HT-29 (cell line): ENCODE measurements around the gene RREB1. TPM values are rescaled to one million over a fixed set of nuclear protein-coding genes. Genes with fewer than 3 reads are reported as not detected.
"Not testable (repeated sequence)": the region's sequence is repeated elsewhere in the genome, so short reads cannot be mapped to it uniquely, and the experiment has no call there.

Experiments
- DNase-seq: peaks from one replicate; pipeline ENCODE4 v3.0.0-alpha.2; 2015; ENCODE audit warnings: low spot score
- total RNA-seq: library from RNA; depleted of rRNA; stranded (reverse); fragments of >200 nt; shearing (Covaris generic); gene quantifications from 2 replicates; pipeline ENCODE4 v1.2.3, GENCODE V29; 2014

RREB1 gene
- total RNA-seq, 1 experiment from 2014 or later = 23.9 TPM

DNA sequence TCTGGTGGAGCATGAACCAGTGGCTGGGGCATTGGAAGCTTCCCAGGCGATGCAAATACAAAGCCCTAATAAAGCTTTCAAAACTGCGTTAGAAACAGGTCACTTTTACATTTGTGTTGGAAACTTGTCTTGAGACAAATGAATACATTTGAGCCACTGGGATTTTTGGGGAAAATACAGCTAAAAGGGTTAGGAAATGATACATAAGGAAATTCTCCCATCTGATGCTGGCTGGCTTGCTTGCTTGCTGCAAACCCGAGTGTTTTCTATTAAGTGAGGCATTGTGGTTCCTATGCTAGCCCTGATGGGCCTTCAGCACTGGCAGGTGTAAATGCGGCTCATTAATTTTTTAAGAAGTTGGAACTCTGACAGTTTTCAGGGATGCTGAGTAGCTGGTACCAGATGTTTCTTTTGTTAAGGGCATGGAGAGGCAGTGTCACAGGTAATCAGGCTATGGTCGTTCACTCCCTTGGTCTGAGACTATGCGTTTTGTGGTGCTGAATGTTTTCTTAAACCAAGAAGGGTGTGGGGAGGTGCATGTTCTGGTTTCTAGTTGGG is 35.2 kb downstream of the RREB1 start:
- no peak for DNase-seq

DNA sequence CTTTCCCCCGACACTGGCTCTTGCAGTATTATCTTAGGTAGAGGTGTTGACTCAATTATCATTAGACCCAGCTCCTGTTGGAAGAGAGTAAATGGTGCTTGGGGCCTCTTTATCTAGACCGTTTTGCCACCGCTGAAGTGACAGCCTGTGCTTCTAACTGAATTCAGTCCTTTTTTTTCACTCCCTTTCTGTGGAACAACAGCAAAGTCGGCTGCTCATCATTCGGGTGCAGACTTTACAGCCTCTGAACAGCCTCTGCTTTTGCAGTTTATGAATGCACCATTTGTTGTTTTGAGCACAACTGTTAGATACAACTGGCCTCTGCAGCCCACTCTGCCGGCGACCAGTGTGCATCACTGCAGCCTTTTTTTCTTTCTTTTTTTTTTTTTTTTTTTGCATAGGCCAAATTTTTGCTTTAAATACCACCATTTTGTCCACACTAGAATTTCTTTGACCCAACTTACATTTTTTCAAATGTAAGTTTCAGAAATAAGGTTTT is 35.8 kb downstream of the RREB1 start:
- DNase-seq = no peak

DNA sequence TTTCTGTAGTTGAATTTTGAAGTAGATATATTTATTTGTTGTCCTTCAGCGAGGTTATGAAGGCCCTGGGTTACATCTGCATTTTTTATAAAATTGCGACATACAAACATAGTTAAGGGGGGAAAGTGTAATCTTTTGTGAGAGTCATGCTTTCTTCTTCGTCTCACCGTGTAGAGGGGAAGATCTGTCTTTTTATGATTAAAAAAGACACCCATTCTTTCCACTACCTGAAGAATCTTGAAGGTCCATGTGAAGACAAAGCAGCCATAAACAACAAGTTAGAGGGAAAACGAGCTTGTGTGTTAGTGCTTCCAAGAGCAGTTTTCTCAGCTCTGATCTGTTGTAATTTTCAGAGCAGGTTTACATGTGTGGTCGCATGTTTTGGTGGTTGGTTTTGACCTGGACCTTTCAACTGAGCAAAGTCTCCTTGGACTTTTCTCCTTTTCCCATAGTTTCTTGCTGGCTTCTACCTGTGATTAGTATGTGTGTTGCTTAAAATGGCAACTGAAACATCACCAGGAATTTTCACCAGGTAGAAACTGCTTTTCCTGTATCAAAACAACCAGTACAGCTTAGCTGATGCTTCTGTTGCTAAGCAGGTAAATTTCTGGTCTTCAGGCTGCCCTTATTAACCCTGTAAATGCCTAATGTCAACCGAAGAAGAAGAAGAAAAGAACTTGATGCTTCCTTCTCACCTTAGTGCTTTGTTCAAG is 37.3 kb downstream of the RREB1 start:
- peak; percentile 76 for DNase-seq

DNA sequence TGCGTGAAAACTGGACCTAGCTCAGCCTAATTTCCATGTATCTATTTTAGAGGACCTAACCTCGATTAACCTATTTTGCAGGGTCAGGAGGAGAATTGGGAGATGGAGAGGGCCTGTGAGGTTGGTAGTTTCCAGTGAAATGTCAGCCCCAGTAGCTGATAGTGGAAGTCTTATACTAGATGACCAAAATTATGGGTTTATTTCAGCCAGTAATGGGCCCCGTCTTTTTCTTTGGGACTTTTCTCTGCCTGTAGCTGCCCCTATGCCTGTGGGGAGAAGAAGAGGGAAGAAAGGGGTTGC is 37.8 kb downstream of the RREB1 start:
- DNase-seq = no peak

DNA sequence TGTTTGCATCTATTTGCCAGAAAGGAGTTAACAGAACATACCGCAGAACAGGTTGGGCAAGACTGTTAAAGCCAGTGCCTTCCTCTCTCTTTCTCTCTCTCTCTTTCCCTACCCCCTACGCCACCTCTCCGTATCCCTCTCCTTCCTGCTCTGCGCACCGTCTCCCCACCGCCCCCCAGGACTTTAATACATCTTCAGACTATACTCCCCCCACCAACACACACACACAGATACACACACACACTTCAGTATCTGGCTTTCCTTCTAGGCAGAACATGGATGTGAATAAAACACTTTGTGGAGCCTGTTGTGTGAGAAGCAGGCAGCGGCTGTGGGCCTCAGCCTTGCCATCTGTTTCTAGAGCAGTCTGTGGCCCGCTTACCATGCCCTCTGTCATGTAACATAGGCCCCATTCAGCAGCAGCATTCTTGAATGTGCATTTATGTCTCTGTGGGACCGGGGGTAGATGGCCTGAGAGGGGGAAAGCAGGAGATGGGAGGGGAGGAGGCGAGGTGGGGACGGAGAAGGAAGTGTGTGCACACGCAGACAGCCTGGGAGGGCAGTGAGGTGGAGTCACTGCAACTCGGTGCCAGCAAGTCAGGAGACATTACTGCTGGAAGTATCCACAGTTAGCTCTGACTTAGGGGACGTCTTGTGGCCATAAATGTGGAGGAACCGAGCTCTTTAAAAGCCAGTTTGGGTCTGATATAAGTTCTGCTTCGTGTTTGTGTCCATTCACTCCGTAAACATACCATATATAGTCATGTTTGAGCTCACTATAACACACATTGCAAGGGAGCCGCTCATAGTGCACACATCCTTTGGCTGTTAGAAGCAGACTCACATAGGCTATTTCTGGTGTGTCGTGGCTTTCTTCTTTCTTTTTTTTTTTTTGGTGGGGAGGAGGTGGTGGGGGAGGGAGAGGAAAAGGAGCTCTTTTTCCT is 38.4 kb downstream of the RREB1 start:
- DNase-seq = peak; percentile 90

DNA sequence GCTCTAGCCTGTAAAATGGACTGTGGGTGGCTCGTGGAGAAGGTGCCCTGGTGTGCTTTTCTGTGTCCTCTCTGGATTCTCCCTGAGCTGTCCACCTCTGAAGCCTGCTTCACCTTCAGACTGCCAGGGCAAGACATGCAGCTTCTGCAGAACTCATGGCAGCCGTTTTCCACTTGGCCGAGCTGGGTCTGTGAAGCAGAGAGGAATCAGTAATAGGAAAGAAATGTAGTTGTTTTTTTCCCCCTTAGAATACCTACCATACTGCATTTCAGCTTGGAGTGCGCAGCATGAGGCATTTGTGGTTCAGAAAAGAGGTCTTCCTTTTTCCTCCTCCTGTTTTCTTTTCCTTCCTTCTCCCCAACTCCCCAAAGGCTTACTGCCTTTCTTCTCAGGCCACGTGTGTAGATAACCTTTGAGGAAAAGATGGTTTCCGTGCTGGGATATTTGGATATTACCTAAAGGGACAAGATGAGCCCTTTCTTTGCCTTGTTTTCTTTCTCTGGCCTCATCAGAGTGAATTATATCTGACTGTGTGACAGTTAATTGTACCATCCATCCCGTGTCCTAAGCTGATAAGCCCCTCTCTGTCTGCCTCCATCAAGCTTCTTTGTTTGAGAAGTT is 39.4 kb downstream of the RREB1 start:
- DNase-seq = peak; percentile 22

DNA sequence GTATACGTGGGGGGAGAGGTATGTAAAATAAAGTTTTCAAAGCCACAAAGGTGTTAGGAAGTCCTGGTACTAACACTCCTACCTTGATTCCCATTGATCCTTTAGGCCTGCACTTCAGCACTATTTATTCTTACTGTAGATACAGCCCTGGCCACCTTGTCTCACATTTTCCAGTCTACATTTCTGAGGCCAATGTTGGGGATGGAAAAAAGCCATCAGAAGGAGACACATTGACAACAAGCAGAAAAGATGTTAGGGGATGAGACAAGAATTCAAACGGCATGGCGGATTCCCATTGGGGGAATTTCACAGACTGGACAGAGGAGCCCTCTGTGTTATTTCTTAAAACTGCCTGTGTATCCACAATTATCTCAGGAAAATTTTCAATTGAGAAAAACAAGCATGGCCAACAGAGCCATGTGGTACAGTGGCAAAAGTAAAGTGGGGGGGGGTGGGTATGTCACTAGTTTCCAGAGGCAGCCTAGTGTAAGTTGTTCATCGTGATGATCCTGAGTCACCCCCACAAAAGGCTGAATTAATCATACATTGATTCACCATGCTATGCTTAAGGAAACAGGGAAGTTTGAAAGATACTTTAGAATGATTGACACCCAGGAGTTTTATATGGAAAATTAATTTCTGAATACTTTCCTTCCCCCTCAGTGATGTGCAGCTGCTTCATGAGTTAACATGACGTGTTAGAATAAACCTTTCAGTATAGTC is 40.5 kb downstream of the RREB1 start:
- no peak for DNase-seq

DNA sequence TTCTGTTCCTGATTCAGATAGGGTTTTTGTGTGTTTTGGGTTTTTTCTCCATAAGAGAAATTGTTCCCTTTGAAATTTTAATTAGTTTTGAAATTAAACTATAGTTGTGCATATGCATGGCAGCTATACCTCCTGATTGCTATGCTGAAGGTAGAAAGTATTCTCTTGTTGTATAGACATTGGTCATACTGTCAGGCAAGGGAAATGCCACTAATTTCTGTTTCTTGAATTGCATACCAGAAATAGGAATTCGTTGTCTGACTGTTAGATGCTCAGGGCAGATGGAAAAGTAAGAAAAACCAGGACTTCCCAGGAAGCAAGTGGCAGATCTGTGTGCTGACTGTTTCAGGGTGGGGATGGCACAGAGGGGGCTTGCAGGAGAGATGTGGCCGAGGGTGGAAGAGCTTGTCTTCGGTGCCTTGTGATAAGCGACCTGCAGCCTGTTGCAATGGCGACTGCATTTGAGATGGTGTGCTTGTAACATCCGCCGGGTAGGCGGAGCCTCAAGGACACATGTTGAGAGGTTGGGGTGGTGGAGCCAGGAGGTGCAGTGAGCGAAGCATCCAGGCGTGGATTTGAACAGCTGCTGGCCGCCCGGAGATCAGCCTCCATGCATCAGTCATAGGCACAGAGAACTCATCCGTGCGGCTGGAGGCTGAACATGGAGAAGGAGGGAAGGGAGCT is 42.8 kb downstream of the RREB1 start:
- DNase-seq = no peak

DNA sequence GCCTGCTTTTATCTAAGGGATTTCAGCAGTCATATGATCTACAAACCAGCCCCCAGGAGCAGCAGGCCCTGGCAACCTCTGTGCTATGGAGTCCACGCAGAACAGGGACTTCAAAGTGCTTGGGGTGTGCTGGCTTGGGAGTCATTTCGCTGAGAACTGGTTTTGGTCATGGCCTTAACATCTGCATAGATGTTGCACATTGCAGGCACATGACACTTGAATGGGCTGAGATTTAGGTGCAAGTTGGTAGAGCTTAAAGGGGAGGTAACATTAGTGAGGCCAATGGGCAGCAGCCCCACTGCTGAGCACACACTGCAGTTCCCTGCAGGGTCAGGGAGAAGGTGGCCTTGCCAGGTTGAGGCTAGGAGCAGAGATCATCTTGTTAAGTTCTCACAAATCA is 43.6 kb downstream of the RREB1 start:
- no peak for DNase-seq

DNA sequence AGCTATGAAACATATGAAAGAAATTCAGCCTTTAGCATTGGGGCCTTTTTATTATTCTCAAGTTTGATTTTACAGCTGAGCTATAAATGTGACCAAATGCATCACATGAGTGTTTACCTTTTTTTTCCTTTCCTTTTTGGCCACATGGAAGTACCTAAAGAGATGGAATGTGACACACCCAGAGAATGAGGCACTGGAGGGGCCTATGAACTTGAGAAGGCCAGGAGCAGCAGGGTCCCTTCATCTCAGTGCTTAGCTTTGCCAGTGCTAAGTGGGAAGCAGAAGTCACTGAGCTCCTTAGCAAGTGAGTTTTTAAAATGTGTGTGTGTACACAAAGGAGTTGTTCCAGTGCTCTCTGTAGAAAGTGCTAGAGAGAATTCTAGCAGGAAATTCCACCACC is 44.7 kb downstream of the RREB1 start:
- DNase-seq = no peak

DNA sequence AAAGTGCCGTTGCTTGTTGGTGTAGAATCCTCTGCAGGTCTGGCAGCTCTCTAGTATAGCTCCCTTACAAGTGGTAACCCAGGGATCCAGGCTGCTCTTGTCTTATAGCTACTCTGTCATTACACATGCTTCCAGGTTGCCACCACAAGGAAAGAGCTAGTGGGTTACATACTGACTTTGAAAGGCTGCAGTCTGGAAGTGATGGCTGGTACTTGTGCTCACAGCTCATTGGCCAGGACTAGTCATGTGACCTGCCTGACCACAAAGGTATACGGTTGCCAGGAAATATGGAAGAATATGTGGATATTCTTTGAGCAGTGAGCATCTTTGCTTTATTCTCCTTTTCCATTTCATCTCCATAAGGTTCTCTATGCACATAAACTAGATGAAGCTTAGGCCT is 46.0 kb downstream of the RREB1 start:
- no peak for DNase-seq

DNA sequence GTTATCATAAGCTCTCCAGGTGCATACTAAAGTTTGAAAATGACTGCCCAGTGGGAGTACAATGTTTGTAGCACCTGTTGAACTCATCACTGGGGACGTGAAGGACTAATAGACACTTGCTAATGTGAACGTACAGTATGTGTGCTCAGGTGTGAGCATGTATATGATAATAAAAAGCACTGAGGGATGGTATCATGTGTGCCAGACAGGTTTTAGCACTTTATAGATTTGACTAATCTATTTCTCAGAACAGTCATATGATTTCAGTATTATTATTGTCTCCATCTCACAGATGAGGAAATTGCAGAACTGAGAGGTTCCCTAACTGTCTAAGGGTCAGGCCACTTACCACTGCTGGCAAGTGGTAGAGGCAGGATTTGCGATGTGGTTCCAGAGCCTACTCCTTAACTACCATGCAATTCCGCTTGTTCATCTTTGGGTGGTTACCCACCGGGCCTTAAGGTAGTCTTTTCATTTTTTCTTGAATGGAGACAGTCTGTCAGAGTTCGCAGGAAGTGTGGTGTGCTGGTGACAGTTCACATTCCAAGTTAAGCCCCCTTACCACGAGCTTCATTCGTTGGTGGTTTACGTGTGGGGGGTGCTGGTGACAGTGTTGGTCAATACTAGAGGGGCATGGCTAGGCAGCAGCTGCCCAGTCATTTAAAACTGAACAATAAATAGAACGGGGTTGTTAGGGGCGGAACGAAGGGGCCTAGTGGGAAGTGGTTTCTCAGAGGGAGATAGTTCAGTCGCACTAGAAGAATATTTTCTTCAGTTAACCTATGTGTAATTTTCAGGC is 46.8 kb downstream of the RREB1 start:
- no peak for DNase-seq

DNA sequence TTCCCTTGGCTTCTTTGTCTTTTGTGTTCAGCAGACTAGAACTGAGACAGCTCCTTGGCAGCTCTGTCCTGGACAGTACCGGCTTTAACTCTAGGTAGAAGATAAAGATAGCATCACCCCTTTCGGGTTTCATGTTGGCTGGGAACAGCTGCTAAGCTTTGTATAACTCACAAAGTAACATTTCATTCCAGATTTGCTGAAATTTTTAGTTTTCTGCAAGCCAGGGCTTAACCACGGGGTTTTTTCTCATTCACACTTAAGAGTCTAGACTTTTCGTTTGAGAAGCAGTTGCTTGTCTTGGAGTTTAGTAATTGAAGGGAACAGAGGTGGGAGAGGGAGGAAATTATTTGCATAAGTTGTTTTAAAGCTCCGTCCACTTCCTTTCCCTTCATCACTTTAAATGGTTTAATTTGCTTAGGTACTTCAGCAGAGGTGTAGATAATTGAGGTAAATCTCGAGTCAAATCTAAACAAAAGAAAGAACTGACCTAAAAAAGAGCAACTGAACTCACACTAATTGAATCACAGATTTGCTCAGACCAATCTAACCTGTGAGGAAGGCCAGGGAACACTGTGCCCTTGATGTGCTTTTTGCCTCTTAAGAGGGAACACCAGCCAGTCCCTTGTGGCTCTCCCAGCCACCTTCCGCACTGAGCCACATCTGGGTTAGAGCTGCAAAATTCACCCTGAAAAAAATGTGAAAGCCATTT is 48.3 kb downstream of the RREB1 start:
- no peak for DNase-seq

DNA sequence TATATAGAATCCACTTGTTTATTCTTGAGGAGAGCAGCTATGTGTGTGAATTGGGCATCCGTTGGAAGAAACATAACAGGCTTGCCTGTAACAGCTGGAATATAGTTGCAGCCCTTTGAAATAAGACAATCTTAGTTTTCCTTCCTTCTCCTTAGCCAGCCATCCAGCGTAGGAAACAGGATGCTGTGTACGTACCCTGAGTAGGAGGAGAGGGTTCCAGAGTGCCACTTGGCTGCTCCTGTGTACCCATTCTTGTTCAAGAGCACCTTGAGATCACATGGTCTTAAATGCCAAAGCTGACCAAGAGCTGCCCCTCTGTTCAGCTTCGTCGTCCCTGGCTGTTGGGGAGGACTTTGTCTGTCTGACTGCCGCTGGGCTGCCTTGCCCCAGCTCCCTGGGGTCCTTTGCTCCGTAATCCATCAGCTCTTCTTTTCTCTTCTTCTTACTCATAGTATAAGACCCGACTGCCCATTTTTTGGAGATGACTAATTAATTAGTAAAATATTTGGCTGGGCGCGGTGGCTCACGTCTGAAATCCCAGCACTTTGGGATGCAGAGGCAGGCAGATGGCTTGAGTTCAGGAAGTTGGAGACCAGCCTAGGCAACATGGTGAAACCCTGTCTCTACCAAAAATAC is 49.0 kb downstream of the RREB1 start:
- DNase-seq = no peak

DNA sequence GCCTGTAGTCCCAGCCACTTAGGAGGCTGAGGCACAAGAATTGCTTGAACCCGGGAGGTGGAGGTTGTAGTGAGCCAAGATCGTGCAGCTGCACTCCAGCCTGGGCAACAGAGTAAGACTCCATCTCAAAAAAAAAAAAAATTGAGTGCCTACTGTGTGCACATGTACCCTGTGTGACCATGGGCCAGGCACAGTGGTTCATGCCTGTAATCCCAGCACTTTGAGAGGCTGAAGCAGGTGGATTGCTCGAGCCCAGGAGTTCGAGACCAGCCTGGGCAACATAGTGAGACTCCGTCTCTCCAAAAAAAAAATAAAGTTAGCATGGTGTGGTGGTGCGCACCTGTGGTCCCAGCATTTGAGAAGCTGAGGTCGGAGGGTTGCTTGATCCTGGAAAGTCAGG is 49.5 kb downstream of the RREB1 start:
- not testable (repeated sequence) for DNase-seq

DNA sequence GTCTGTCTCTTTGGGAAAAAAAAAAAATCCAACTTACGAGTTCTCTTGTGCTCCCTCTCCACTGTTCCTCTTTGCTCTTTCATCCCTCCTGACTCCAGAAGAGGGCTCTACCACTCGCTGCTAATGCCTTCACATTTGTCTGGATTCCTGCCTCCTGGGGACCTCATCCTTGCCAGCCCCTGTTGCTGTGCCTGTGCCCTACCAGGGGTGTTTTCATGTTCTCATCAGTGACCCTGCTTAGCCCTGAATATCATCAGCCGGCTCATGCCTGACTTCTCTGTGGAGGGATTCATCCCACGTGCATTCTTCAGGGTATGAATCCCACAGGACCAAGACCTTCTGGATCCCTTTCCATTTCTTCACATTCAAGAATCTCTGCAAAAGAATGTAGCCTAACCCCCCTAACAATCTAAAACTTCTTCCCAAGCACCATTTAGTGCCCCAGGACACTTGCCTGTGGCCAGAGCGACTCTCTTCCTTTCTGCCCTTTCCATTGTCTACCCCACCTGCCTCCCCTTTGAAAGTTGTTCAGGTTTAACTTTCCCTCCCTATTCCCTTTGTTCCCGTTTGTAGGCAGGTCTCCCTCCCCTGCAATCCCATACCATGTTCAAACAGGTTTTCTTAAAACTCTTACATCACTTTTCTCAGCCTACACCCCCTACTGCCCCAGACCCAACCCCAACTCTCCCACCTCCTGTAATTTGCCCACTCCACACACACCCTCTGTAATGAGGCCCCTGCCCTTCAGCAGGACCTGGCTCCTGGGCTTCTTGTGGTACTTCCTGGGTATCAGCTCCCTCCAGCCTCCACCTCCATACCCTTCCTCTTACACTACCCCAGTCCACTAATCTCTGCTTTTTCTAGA is 50.2 kb downstream of the RREB1 start:
- no peak for DNase-seq

DNA sequence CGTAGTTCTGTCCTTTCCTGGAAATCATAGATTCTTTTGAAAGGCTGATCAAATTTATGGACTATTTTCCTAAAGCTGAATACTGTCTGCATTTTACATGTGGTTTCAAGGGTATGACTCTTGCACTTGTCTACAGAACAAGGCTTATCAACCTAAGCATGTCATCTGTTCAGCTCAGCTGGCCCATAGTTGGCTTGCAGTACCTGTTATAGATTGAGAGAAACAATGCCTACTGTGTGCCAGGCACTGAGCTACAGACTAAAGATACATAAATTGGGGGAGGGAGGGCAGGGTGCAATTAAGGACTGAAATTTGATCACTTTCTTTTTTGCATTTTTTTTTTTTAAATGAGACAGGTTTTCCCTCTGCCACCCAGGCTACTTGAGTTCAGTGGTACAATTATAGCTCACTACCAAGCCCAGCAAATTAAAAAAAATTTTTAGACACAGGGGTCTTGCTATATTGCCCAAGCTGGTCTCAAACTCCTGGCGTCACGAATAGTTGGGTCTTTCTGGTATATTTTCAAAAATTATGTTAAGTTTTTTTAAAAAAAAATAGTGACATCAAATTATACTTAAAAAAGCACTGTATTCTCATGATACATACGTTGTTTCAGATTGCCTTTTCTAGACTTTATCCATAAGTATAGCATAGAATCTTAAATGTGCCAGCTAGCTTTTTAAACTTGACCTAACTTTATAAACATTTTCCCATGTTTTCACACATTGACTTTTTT is 52.2 kb downstream of the RREB1 start:
- DNase-seq = no peak
